Glutamatergic neuron (in vitro differentiated cells): ENCODE measurements around the gene USH1G. TPM values are rescaled to one million over a fixed set of nuclear protein-coding genes. Genes with fewer than 3 reads are reported as not detected.

ENCODE experiments used
- DNase-seq: peaks from one replicate; pipeline ENCODE4 v3.0.0; 2022
- H3K27ac Mint-ChIP-seq: one replicate; pipeline ENCODE4 v1.8.0; 2020; ENCODE audit warnings: mild to moderate bottlenecking, mixed read lengths, inconsistent platforms; ENCODE audit not compliant: unreplicated experiment
- H3K27me3 Mint-ChIP-seq: one replicate; pipeline ENCODE4 v1.8.0; 2020; ENCODE audit warnings: mild to moderate bottlenecking, moderate library complexity, mixed read lengths, inconsistent platforms; ENCODE audit not compliant: unreplicated experiment
- H3K36me3 Mint-ChIP-seq: one replicate; pipeline ENCODE4 v1.8.0; 2020; ENCODE audit warnings: mild to moderate bottlenecking, mixed read lengths, inconsistent platforms; ENCODE audit not compliant: unreplicated experiment
- H3K4me1 Mint-ChIP-seq: one replicate; pipeline ENCODE4 v1.8.0; 2020; ENCODE audit warnings: mild to moderate bottlenecking, low read depth, mixed read lengths, inconsistent platforms; ENCODE audit not compliant: unreplicated experiment
- H3K4me3 Mint-ChIP-seq: one replicate; pipeline ENCODE4 v1.8.0; 2020; ENCODE audit warnings: mild to moderate bottlenecking, mixed read lengths, inconsistent platforms; ENCODE audit not compliant: unreplicated experiment
- H3K9me3 Mint-ChIP-seq: one replicate; pipeline ENCODE4 v1.8.0; 2020; ENCODE audit warnings: mild to moderate bottlenecking, moderate library complexity, mixed read lengths, inconsistent platforms; ENCODE audit not compliant: unreplicated experiment
- total RNA-seq: library from RNA; stranded (reverse); fragmentation: NEBNext Ultra II Directional; extraction: Animal tissue kit (Norgen Biotek cat#: 25700); gene quantifications from one replicate; pipeline ENCODE4 v1.2.1, GENCODE V29; 2021; ENCODE audit not compliant: unreplicated experiment
- TF ChIP-seq, protein P1 (sequence below): fragments of 200-600 bp; sonication (generic); IDR thresholded peaks from one replicate; pipeline ENCODE4 v1.5.0; 2021; ENCODE audit not compliant: partially characterized antibody, unreplicated experiment

USH1G gene
- total RNA-seq, 1 donor from 2014 or later, result 0.12 TPM

DNA sequence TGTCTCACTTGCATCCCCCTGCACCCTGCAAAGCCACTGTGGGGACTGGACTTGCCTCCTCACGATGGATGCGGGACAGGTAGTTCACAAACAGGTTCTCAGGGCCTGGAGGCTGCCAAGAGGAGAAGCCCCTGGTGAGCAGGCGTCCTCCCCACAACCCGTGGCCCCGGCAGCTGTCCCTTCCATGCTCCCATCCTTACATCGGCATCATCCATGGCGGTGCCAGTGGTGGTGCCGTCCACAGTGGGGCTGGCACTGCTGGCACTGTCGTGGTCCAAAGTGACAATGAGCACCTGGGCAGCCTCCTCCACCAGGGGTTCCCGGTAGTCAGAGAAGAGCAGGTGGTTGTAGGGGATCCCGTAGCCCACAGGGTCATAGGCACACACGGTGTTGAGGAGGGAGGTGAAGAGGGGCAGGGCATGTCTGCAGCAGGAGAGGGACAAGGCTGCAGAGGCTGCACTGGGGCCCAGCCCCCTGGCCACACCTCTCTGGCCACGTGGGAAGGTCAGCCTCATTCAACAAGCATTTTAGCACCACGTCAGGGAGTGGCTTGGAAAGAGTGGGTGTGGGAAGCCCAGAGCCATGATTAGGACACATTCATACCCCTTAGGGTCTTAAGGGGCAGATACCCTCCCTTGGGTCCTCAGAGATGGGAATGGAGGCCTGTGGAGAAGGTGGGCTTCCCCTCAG lies 36.9 kb upstream of the USH1G start:
- H3K36me3 Mint-ChIP-seq, result no peaks in the 10 kb centered on the region
- peaks cover 3% of the 10 kb centered on the region for H3K9me3 Mint-ChIP-seq
- H3K4me1 Mint-ChIP-seq, result peaks cover 4% of the 10 kb centered on the region
- no peak for DNase-seq
- TF ChIP-seq, protein P1, sequence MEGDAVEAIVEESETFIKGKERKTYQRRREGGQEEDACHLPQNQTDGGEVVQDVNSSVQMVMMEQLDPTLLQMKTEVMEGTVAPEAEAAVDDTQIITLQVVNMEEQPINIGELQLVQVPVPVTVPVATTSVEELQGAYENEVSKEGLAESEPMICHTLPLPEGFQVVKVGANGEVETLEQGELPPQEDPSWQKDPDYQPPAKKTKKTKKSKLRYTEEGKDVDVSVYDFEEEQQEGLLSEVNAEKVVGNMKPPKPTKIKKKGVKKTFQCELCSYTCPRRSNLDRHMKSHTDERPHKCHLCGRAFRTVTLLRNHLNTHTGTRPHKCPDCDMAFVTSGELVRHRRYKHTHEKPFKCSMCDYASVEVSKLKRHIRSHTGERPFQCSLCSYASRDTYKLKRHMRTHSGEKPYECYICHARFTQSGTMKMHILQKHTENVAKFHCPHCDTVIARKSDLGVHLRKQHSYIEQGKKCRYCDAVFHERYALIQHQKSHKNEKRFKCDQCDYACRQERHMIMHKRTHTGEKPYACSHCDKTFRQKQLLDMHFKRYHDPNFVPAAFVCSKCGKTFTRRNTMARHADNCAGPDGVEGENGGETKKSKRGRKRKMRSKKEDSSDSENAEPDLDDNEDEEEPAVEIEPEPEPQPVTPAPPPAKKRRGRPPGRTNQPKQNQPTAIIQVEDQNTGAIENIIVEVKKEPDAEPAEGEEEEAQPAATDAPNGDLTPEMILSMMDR, result no peak
- no peak overlapping the region for H3K27ac Mint-ChIP-seq
- H3K4me3 Mint-ChIP-seq, result no peak overlapping the region
- H3K27me3 Mint-ChIP-seq, result peaks cover 5% of the 10 kb centered on the region

DNA sequence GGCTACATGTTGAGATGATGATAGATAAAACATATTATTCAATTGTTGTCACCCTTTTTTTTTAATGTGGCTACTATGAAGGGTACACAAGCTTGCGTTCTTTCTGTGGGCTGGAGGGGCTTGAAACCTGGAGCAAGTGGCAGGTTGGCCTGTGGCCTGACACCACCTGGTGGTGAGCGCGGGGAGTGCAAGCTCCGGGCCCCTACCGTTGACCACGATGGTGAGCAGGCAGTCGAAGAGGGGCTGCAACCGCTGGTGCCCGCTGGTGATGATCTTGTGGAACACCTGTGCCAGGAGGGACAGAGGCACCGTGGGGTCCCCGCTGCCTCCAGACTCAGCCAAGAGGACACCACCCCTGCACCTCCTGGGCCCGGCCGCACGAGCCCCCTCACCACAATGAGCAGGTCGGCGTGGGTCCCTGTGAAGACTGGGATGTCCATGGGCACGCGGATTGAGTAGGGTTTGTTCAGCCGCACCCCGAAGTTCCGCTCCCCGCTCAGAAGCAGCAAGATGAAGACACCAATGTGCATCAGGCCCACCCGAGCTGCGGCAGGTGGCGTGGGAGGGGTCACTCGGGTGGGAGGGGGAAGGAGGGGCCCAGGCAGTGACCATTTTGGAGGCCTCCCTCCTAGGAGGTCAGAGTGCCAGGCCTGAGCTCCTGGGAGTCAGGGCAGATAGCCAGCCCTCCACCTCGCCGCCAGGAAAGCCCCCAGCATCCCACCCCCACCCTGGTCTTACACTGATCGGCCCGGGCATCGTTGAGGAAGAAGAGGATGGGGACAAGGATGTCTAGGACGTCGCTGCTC lies 35.1 kb upstream of the USH1G start:
- DNase-seq, result peak; percentile 97
- peaks cover 10% of the 10 kb centered on the region for H3K27me3 Mint-ChIP-seq
- TF ChIP-seq, protein P1, result peak; percentile 96
- no peak overlapping the region for H3K27ac Mint-ChIP-seq
- H3K4me1 Mint-ChIP-seq, result peaks cover 4% of the 10 kb centered on the region
- H3K9me3 Mint-ChIP-seq, result peaks cover 5% of the 10 kb centered on the region
- no peak overlapping the region for H3K4me3 Mint-ChIP-seq
- H3K36me3 Mint-ChIP-seq, result no peaks in the 10 kb centered on the region

DNA sequence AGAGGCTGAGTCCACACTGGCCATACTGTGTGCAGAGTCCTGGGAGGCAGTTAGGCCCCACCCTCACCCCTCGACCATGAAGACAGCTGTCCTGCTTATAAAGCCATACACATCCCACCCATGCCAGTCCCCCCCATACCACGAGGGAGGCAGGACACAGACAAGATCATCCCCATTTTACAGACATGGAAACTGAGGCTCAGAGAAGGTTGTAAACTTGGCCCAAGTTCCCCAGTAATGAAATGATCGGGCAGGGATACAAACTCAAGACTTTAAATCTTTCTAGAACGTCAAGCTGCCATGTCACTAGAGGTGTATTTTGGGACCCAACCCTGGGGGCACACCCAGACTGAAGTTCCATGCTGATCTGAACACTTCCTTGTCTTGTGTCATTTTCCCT lies 33.0 kb upstream of the USH1G start:
- peaks cover 12% of the 10 kb centered on the region for H3K27me3 Mint-ChIP-seq
- H3K4me1 Mint-ChIP-seq, result peaks cover 2% of the 10 kb centered on the region
- H3K9me3 Mint-ChIP-seq, result peaks cover 5% of the 10 kb centered on the region
- TF ChIP-seq, protein P1, result no peak
- H3K4me3 Mint-ChIP-seq, result no peak overlapping the region
- DNase-seq, result no peak
- H3K27ac Mint-ChIP-seq, result no peak overlapping the region
- H3K36me3 Mint-ChIP-seq, result no peaks in the 10 kb centered on the region

DNA sequence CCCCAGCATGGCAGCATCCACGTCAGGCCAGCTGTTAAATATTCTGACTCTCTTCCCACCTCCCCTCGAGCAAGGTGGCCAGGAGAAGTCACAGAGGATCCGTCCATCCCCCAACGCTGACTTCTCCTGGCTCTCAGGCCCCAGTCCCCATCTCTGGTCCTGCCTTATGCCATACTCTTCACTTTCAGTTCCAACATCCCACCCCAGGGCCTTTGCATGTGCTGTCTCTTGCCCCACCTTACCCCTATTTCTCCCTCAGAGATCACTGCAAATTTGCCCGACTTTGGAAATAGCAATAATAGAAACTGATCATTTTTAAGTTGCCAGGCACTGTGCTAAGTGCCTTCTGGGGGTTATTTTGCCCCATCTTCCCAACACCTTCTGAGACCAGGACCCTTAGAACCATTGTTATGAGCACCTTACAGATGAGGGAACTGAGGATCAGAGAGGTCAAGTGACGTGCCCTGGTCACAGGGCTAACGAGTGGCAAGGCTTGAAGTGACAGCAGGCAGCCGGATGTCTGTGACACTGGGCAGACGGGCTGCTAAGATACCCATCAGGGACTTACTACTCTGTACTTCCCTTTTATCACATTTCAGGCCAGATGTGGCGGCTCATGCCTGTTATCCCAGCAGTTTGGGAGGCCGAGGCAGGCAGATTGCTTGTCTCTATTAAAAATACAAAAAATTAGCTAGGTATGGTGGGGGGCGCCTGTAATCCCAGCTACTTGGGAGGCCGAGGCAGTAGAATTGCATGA lies 31.8 kb upstream of the USH1G start:
- TF ChIP-seq, protein P1, result no peak
- Mint-ChIP-seq H3K27ac (no peak overlapping the region), H3K9me3 (peaks cover 5% of the 10 kb centered on the region), H3K27me3 (peaks cover 12% of the 10 kb centered on the region), H3K36me3 (no peaks in the 10 kb centered on the region), H3K4me1 (peaks cover 2% of the 10 kb centered on the region), H3K4me3 (no peak overlapping the region)
- DNase-seq, result no peak

DNA sequence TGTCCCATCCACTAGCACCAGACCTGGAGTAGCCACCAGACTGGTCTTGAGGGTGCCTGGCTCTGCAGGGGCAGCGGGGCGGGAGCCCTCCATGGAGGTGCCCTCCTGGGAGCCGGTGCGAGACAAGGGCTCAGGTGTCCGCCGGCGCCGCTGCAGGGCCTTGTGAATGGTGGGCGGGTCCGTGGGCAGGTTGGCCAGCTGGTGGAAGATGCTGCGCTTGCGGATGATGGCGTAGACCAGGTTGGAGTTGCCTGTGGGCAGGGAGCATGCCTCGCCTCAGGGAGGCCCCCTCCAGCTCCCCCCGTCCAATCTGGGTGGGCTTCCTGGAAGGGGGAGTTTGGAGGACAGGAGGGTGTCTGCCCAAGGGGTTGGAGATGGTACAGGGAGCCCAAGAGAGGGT lies 31.1 kb upstream of the USH1G start:
- Mint-ChIP-seq H3K27me3 (peaks cover 9% of the 10 kb centered on the region), H3K4me3 (no peak overlapping the region)
- TF ChIP-seq, protein P1, result no peak

More for the DNA sequence above, 31.1 kb upstream of the USH1G start:
- H3K4me1 Mint-ChIP-seq, result peaks cover 2% of the 10 kb centered on the region
- no peak for DNase-seq
- peaks cover 5% of the 10 kb centered on the region for H3K9me3 Mint-ChIP-seq
- no peak overlapping the region for H3K27ac Mint-ChIP-seq
- H3K36me3 Mint-ChIP-seq, result no peaks in the 10 kb centered on the region
